HL-60 (cell line): Measurements from ENCODE around the gene KHDC4.

ENCODE experiments used
- DNase-seq, 2 experiments: peaks; one replicate each; pipeline ENCODE4 v3.0.0-alpha.2; 2010 to 2020; ENCODE audit warnings: low read depth in 1 of 2, low spot score in 1 of 2
- H3K27ac ChIP-seq: fragments of 250-450 bp; sonication (Bioruptor Pico); replicated peaks from 2 replicates; pipeline ENCODE4 v1.5.1; 2020; ENCODE audit warnings: mild to moderate bottlenecking, moderate library complexity
- H3K27me3 ChIP-seq: fragments of 250-450 bp; sonication (Bioruptor Pico); 2 replicates; pipeline ENCODE4 v1.5.1; 2021; ENCODE audit warnings: mild to moderate bottlenecking, moderate library complexity; ENCODE audit not compliant: insufficient read depth, poor library complexity, severe bottlenecking
- H3K4me3 ChIP-seq: replicated peaks from 2 replicates; pipeline ENCODE4 v1.5.1; 2011; ENCODE audit warnings: mild to moderate bottlenecking, control low read depth, low read length; ENCODE audit not compliant: insufficient read depth
- GABPA ChIP-seq: IDR thresholded peaks from 2 replicates; pipeline ENCODE4 v1.6.1; 2012; ENCODE audit warnings: low read depth
- POLR2AphosphoS5 ChIP-seq: IDR thresholded peaks from 2 replicates; pipeline ENCODE4 v1.6.1; 2012; ENCODE audit warnings: low read depth
- SPI1 ChIP-seq: IDR thresholded peaks from 2 replicates; pipeline ENCODE4 v1.6.1; 2012; ENCODE audit warnings: low read depth, mild to moderate bottlenecking, borderline replicate concordance
- TF ChIP-seq, protein P1 (sequence below): IDR thresholded peaks from one replicate; pipeline ENCODE4 v1.5.1; 2011; ENCODE audit warnings: low read length, control low read depth, inconsistent platforms; ENCODE audit not compliant: insufficient read depth
- TF ChIP-seq, protein P2 (sequence below): IDR thresholded peaks from 2 replicates; pipeline ENCODE4 v1.6.1; 2012; ENCODE audit warnings: low read depth; ENCODE audit not compliant: insufficient replicate concordance

Gene KHDC4

DNA sequence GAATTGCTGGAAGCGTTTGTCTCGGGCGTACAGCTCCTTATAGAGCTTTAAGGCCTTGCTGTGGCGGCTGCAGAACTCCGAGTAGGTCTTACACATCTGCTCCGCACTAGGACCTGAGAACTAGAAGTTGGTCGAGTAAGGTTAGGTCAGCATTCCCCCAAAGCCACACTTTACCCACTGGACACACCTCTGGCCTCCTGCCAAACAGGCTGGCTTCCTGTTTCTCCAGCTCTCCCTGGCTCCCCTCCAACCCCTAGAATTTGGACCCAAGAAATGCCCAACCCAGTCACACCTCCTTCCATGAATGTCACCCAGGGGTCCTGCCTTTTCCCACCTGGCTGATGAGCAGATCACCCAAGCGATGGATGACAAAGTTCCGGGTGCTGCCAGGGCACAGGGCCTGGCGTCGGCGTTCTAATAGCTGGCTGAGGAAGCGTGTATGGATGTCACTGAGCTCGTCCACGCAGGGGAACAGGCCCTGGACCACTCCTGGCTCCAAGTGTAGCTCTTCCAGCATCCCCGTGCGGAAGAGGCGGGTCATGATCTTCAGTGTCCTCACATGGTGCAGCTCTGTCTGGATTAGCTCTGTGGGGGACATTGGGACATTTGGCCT is 28.5 kb upstream of the KHDC4 start:
- Histone ChIP-seq H3K27ac (no peak overlapping the region; the same call in 1 of the 2 replicates), H3K27me3 (no peaks in the 10 kb centered on the region), H3K4me3 (no peak overlapping the region)
- DNase-seq = no peak
- 0 out of 2 replicates have a peak, but pooled peaks have one; percentile 3 for TF ChIP-seq SPI1
- TF ChIP-seq, protein P1, sequence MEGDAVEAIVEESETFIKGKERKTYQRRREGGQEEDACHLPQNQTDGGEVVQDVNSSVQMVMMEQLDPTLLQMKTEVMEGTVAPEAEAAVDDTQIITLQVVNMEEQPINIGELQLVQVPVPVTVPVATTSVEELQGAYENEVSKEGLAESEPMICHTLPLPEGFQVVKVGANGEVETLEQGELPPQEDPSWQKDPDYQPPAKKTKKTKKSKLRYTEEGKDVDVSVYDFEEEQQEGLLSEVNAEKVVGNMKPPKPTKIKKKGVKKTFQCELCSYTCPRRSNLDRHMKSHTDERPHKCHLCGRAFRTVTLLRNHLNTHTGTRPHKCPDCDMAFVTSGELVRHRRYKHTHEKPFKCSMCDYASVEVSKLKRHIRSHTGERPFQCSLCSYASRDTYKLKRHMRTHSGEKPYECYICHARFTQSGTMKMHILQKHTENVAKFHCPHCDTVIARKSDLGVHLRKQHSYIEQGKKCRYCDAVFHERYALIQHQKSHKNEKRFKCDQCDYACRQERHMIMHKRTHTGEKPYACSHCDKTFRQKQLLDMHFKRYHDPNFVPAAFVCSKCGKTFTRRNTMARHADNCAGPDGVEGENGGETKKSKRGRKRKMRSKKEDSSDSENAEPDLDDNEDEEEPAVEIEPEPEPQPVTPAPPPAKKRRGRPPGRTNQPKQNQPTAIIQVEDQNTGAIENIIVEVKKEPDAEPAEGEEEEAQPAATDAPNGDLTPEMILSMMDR = no peak

DNA sequence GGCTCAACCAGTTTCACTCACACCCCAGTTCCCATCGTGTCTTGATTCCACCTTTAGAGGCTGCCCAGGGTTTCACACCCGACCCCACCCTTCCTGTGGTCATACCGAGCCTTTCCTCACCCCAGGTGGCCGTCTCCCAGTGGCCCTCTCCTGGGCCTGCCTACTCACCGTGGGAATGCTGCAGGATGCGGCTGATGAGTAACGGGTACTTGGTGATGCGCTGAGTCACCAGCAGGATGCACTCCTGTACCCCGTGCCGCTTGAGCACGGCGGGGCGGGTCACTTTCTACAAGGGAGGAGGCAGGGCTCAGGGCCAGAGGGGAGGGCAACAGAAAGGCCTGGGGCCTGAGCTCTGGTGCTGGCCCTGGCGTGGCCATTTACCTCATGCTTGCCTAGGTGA is 27.7 kb upstream of the KHDC4 start:
- Histone ChIP-seq H3K27me3 (no peaks in the 10 kb centered on the region), H3K27ac (no peak overlapping the region; the same call in 1 of the 2 replicates), H3K4me3 (no peak overlapping the region)
- DNase-seq = no peak
- TF ChIP-seq, protein P1 = no peak
- TF ChIP-seq SPI1 = no peak
- TF ChIP-seq GABPA = no peak
- TF ChIP-seq POLR2AphosphoS5 = no peak; the same call in 1 of the 2 replicates
- TF ChIP-seq, protein P2, sequence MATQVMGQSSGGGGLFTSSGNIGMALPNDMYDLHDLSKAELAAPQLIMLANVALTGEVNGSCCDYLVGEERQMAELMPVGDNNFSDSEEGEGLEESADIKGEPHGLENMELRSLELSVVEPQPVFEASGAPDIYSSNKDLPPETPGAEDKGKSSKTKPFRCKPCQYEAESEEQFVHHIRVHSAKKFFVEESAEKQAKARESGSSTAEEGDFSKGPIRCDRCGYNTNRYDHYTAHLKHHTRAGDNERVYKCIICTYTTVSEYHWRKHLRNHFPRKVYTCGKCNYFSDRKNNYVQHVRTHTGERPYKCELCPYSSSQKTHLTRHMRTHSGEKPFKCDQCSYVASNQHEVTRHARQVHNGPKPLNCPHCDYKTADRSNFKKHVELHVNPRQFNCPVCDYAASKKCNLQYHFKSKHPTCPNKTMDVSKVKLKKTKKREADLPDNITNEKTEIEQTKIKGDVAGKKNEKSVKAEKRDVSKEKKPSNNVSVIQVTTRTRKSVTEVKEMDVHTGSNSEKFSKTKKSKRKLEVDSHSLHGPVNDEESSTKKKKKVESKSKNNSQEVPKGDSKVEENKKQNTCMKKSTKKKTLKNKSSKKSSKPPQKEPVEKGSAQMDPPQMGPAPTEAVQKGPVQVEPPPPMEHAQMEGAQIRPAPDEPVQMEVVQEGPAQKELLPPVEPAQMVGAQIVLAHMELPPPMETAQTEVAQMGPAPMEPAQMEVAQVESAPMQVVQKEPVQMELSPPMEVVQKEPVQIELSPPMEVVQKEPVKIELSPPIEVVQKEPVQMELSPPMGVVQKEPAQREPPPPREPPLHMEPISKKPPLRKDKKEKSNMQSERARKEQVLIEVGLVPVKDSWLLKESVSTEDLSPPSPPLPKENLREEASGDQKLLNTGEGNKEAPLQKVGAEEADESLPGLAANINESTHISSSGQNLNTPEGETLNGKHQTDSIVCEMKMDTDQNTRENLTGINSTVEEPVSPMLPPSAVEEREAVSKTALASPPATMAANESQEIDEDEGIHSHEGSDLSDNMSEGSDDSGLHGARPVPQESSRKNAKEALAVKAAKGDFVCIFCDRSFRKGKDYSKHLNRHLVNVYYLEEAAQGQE = no peak

DNA sequence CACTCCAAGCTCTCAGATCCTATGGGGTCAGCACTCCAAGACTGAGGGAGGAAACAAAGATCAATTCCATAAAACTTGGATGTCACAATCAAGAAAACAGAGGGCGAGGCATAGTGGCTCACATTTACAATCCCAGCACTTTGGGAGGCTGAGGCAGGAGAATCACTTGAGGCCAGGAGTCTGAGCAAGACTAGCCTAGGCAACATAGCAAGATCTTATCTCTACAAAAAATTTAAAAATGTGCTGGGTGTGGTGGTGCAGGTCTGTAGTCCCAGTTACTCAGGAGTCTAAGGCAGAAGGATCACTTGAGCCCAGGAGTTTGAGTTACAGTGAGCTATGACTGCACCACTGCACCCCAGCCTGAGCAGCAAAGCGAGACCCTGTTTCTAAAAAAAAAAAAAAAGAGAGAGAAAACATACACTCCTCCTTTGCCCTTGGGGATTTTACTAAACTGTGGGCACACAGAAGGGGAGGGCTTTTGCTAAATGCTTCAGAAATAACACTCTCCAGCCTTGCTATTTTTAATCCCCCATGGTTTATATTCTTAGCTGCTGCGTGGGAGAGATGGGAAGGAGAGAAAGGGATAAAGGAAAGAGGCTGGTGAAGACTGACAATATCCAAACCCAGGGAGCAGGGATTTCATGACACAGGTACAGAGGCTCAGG is 26.0 kb upstream of the KHDC4 start:
- no peak for DNase-seq
- Histone ChIP-seq H3K27ac (peak overlapping the region; percentile 47; the same call in 1 of the 2 replicates), H3K27me3 (no peaks in the 10 kb centered on the region), H3K4me3 (no peak overlapping the region)
- TF ChIP-seq POLR2AphosphoS5 (no peak), SPI1 (no peak), GABPA (no peak)
- TF ChIP-seq, protein P1 = no peak
- TF ChIP-seq, protein P2 = no peak
